Activated CD8-positive, alpha-beta T cell treated with anti-CD3 and anti-CD28 coated beads for 36 hours (primary cell): ENCODE results near the gene PIK3CB. TPM values are rescaled to one million over a fixed set of nuclear protein-coding genes. Genes with fewer than 3 reads are reported as not detected.
A peak's percentile ranks its signal among the peaks of the same experiment; 100 is the strongest.

Source experiments
- ATAC-seq: fragments of 200-7000 bp; cut with Tn5 transposase; one replicate; pipeline ENCODE4 v1.10.0; 2021; ENCODE audit warnings: mild to moderate bottlenecking, moderate library complexity
- CTCF ChIA-PET: fragments of 350-600 bp; sonication (Branson Sonifier 250); formaldehyde crosslinking; loops from one replicate; lab custom pipeline; 2021; ENCODE audit warnings: antibody characterized with exemption; lab: Charles Lee
- POLR2A ChIA-PET: fragments of 350-600 bp; sonication (Branson Sonifier 250); formaldehyde crosslinking; loops from one replicate; lab custom pipeline; 2021; ENCODE audit warnings: antibody characterized with exemption; lab: Charles Lee
- DNase-seq: peaks from one replicate; pipeline ENCODE4 v3.0.0-alpha.2; 2020
- H3K27ac Mint-ChIP-seq: one replicate; pipeline ENCODE4 v1.8.0; 2021; ENCODE audit warnings: mild to moderate bottlenecking, mixed read lengths
- H3K27me3 Mint-ChIP-seq: one replicate; pipeline ENCODE4 v1.8.0; 2021; ENCODE audit warnings: mixed read lengths
- H3K36me3 Mint-ChIP-seq: one replicate; pipeline ENCODE4 v1.8.0; 2021; ENCODE audit warnings: low read depth, mixed read lengths
- H3K4me1 Mint-ChIP-seq: one replicate; pipeline ENCODE4 v1.8.0; 2021; ENCODE audit warnings: low read depth, mixed read lengths
- H3K4me3 Mint-ChIP-seq: one replicate; pipeline ENCODE4 v1.8.0; 2021; ENCODE audit warnings: mild to moderate bottlenecking, moderate library complexity, mixed read lengths
- H3K9me3 Mint-ChIP-seq: one replicate; pipeline ENCODE4 v1.8.0; 2021; ENCODE audit warnings: mixed read lengths
- intact Hi-C: fragments of 100-400 bp; cut with micrococcal nuclease; formaldehyde crosslinking; loops from one replicate; pipeline ENCODE4 v1.10.0; 2022
- total RNA-seq, 2 experiments: library from RNA; stranded (reverse); gene quantifications; one replicate each; pipeline ENCODE4 v1.2.3, GENCODE V29; 2021
- TF ChIP-seq, protein P1 (sequence below): fragments of 200-600 bp; IDR thresholded peaks from one replicate; pipeline ENCODE4 v1.8.0; 2022; ENCODE audit warnings: antibody characterized with exemption, mild to moderate bottlenecking

The PIK3CB gene
- 10 to 100 TPM; 12.4 to 13.4 TPM for total RNA-seq

DNA sequence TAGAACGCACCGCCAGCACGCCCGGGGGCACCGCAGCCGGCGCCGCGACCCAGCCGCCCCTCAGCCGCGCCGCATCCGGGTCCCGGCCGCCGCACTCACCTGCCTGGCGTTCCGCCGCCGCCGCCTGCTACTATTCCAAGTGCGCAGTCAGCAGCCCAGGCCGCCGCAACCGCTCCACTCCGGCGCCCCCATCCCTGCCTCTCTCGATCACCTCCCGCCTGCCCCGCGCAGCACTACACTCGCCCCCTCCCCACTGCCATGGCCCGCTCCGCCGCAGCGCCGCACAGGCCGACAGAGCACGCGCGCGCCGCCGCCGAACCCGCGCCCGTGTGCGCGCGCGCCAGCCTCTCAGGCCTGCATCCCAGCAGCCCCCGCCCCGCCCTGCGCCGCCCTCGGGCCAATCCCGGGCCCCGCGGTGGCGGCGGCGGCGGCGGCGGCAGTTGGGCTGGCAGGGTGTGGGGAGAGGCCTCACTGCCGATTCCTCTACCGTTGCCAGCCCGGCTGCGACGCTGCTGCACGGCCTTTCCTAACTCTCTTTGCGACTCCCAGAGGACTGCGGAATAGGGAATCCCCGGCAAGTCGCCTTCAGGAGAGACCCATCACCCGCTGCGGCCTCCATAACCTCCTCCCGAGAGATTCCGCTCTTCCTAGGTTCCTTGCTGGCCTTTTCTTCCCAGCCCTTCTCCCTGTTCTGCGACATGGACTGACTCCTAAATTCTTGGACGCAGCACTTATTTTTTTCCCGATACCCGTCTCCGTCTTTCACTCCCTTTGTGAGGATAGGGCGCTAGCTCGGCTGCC lies at the start of gene PIK3CB:
Gene PIK3CB (minus strand): TSS at position 333 of the 801 bp plus-strand sequence. CDS start 75,585 bp downstream, outside the sequence.
- intact Hi-C loops: loop anchor here (10.0 kb wide), 1 partner anchor 140 kb away; no protein-coding TSS in a partner anchor
- Mint-ChIP-seq H3K4me1 (peaks cover 22% of the 10 kb centered on the region), H3K27me3 (no peaks in the 10 kb centered on the region), H3K27ac (peak within 1 kb of the TSS; percentile 93), H3K4me3 (peak within 1 kb of the TSS; percentile 84), H3K36me3 (peaks cover 14% of the 10 kb centered on the region), H3K9me3 (peaks cover 2% of the 10 kb centered on the region)
- POLR2A ChIA-PET: interaction anchor here (0.7 to 1.0 kb wide), 3 partner anchors 57 to 119 kb away, joined by 3 read pairs; no protein-coding TSS in a partner anchor
- DNase-seq (peak; percentile 88), ATAC-seq (peak; percentile 93)
- CTCF ChIA-PET: interaction anchor here (1.5 to 2.0 kb wide), 2 partner anchors 81 to 240 kb away, joined by 5 to 10 read pairs; partner anchors contain the start of gene CEP70
- TF ChIP-seq, protein P1, sequence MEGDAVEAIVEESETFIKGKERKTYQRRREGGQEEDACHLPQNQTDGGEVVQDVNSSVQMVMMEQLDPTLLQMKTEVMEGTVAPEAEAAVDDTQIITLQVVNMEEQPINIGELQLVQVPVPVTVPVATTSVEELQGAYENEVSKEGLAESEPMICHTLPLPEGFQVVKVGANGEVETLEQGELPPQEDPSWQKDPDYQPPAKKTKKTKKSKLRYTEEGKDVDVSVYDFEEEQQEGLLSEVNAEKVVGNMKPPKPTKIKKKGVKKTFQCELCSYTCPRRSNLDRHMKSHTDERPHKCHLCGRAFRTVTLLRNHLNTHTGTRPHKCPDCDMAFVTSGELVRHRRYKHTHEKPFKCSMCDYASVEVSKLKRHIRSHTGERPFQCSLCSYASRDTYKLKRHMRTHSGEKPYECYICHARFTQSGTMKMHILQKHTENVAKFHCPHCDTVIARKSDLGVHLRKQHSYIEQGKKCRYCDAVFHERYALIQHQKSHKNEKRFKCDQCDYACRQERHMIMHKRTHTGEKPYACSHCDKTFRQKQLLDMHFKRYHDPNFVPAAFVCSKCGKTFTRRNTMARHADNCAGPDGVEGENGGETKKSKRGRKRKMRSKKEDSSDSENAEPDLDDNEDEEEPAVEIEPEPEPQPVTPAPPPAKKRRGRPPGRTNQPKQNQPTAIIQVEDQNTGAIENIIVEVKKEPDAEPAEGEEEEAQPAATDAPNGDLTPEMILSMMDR: no peak

DNA sequence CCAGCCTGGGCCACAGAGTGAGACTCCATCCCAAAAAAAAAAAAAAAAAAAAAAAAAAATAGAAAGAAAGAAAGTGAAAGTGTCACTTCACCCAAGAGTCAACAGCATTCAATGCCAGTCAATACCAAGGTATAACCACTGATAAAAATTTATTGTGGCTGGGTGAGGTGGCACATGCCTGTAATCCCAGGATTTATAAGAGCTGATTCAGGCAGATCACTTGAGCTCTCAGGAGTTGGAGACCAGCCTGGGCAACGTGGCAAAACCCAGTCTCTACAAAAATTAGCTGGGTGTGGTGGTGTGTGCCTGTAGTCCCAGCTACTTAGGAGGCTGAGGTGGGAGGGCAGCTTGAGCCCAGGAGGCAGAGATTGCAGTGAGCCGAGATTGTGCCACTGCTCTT lies 46.5 kb upstream of the PIK3CB start:
- Mint-ChIP-seq H3K27me3 (no peaks in the 10 kb centered on the region), H3K4me3 (no peak overlapping the region), H3K36me3 (no peaks in the 10 kb centered on the region), H3K4me1 (no peaks in the 10 kb centered on the region), H3K27ac (no peak overlapping the region), H3K9me3 (peaks cover 3% of the 10 kb centered on the region)
- intact Hi-C loops: no loop called here
- no peak for DNase-seq
- ATAC-seq: no peak
- ChIA-PET POLR2A (no interaction called here), CTCF (interaction anchor here (3.5 kb wide), 1 partner anchor 35 kb away, joined by 11 read pairs; no protein-coding TSS in a partner anchor)
- TF ChIP-seq, protein P1: no peak

DNA sequence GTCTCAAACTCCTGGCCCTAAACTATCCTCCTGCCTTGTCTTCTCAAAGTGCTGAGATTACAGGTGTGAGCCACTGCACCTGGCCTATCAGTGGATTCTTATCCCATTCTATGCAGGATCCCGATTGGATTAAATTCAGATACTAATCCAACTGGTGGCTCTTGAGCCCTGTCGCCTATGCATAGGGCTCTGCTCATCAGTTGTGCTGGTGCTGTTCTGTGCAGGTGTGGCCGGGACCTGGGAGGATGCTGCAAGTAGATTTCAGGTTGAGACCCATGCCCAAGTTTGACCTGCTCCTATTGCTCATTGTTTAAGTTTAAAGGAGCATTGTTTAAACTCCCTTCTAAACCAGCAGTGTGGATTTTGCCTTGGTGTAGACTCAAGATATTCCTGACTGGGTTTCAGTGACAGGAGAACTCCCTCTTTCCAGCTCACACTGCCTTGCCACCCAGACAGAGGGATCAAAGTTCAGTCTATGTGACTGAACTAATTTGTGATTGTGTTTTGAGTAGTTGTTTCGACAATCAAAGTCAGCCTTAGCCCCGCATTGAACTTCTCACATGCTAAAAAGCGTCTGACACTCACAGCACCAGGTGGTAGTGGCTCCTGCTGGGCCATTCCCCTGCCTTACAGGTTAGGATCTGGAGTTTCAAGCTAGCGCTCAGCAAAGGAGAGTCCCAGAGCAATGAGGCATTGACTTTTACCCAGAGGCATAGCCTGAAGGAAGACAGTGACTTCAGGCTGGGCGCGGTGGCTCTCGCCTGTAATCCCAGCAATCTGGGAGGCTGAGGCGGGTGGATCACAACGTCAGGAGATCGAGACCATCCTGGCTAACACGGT lies 45.0 kb upstream of the PIK3CB start:
- Mint-ChIP-seq H3K9me3 (peaks cover 11% of the 10 kb centered on the region), H3K4me1 (peaks cover 5% of the 10 kb centered on the region), H3K27me3 (no peaks in the 10 kb centered on the region), H3K27ac (no peak overlapping the region), H3K4me3 (no peak overlapping the region), H3K36me3 (no peaks in the 10 kb centered on the region)
- ATAC-seq (no peak), DNase-seq (no peak)
- intact Hi-C loops: no loop called here
- TF ChIP-seq, protein P1: no peak
- CTCF ChIA-PET: interaction anchor here (3.5 kb wide), 1 partner anchor 36 kb away, joined by 11 read pairs; no protein-coding TSS in a partner anchor
- POLR2A ChIA-PET: interaction anchor here (1.0 kb wide), 1 partner anchor 99 kb away, joined by 3 read pairs; no protein-coding TSS in a partner anchor

DNA sequence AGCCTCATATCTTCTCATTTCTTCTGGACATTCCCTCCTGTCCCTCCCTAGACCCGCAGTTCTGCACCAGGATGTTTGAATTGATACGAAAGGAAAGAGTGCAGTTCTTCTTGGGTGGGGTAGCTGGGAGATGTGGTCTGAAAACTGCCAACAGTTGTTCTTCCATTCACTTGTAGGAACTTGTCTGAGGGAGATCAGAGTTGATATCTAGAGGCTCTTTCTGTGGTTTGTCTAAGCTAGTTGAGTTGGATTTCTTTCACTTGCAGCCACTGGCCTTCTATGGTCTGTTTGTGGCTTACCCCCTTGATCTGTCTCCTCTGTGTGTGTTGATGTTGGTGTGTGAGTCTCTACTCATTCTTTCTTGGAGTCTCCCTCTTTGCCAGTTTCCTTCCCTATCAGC lies 42.5 kb upstream of the PIK3CB start:
- Mint-ChIP-seq H3K4me1 (peaks cover 5% of the 10 kb centered on the region), H3K27ac (no peak overlapping the region), H3K4me3 (no peak overlapping the region), H3K36me3 (no peaks in the 10 kb centered on the region), H3K27me3 (no peaks in the 10 kb centered on the region), H3K9me3 (peaks cover 11% of the 10 kb centered on the region)
- ChIA-PET POLR2A (interaction anchor here (0.6 kb wide), 1 partner anchor 477 kb away, joined by 4 read pairs; no protein-coding TSS in a partner anchor), CTCF (interaction anchor here (0.9 to 2.0 kb wide), 2 partner anchors 19 to 283 kb away, joined by 3 to 5 read pairs; partner anchors contain the start of gene CEP70)
- ATAC-seq: no peak
- TF ChIP-seq, protein P1: no peak
- DNase-seq: no peak
- intact Hi-C loops: no loop called here
